Stimulated activated CD4-positive, alpha-beta T cell treated with anti-CD3 and anti-CD28 coated beads, Interleukin-12 subunit alpha, Interleukin-12 subunit beta, amount 100 ng/mL, for 4 hours (primary cell): ENCODE measurements around the gene HEY2.
"Not testable (repeated sequence)": the region's sequence is repeated elsewhere in the genome, so short reads cannot be mapped to it uniquely, and the experiment has no call there.

Source experiments
- DNase-seq: peaks from one replicate; pipeline ENCODE4 v3.0.0-alpha.2; 2020

HEY2 gene

GRCh38 chr6:125749173-125749864 is at the start of gene HEY2:
Gene HEY2, plus strand, starts transcription at chr6:125749632. Its CDS starts 145 bp downstream, at chr6:125749777.
- peak; percentile 84 for DNase-seq

GRCh38 chr6:125700581-125701353 is 48.7 kb upstream of the HEY2 start:
- no peak for DNase-seq

GRCh38 chr6:125701354-125701668 is 48.1 kb upstream of the HEY2 start:
- DNase-seq: no peak

- DNase-seq: not testable (repeated sequence)
These were observed 45.5 kb upstream of the HEY2 start for GRCh38 chr6:125703882-125704281.

- no peak for DNase-seq
These were observed 41.7 kb upstream of the HEY2 start for GRCh38 chr6:125707615-125708243.

- no peak for DNase-seq
These were observed 38.3 kb upstream of the HEY2 start for GRCh38 chr6:125711013-125711675.

GRCh38 chr6:125714441-125715090 is 34.9 kb upstream of the HEY2 start:
- no peak for DNase-seq

GRCh38 chr6:125717120-125717731 is 32.2 kb upstream of the HEY2 start:
- no peak for DNase-seq

- DNase-seq: no peak
These were observed 31.3 kb upstream of the HEY2 start for GRCh38 chr6:125718109-125718508.

GRCh38 chr6:125722886-125723285 is 26.5 kb upstream of the HEY2 start:
- DNase-seq: no peak

GRCh38 chr6:125727216-125727615 is 22.2 kb upstream of the HEY2 start:
- no peak for DNase-seq

GRCh38 chr6:125728739-125729138 is 20.7 kb upstream of the HEY2 start:
- no peak for DNase-seq

GRCh38 chr6:125729983-125730382 is 19.4 kb upstream of the HEY2 start:
- no peak for DNase-seq

GRCh38 chr6:125732398-125732797 is 17.0 kb upstream of the HEY2 start:
- DNase-seq: no peak

- DNase-seq: no peak
These were observed 15.7 kb upstream of the HEY2 start for GRCh38 chr6:125733516-125734300.

GRCh38 chr6:125738276-125738675 is 11.2 kb upstream of the HEY2 start:
- no peak for DNase-seq

GRCh38 chr6:125739364-125739763 is 10.1 kb upstream of the HEY2 start:
- no peak for DNase-seq

GRCh38 chr6:125741336-125741735 is 8.1 kb upstream of the HEY2 start:
- DNase-seq: no peak

- no peak for DNase-seq
These were observed 7.4 kb upstream of the HEY2 start for GRCh38 chr6:125742024-125742423.

GRCh38 chr6:125742464-125743120 is 6.8 kb upstream of the HEY2 start:
- no peak for DNase-seq

- no peak for DNase-seq
These were observed 5.8 kb upstream of the HEY2 start for GRCh38 chr6:125743604-125744003.
